OCI-LY3 (cell line): ENCODE data around the gene SIL1.

Source experiments
- CTCF ChIP-seq: fragments of 200-600, 300-600 bp; sonication (generic); IDR thresholded peaks from 2 replicates; pipeline ENCODE4 v1.5.1; 2014; ENCODE audit warnings: antibody characterized with exemption, low read length, low read depth
- EZH2phosphoT487 ChIP-seq: fragments of 200-600 bp; shearing (Covaris generic); IDR thresholded peaks from 2 replicates; pipeline ENCODE4 v1.6.1; 2018; ENCODE audit warnings: antibody characterized with exemption, mixed run types, low read depth

GRCh38 chr5:139126711-139127111 lies 71.5 kb downstream of the SIL1 start:
- TF ChIP-seq EZH2phosphoT487 (no peak), CTCF (no peak)
